GM21825 (cell line): ENCODE measurements around the gene CRIP3.
"Not testable (repeated sequence)": the region's sequence is repeated elsewhere in the genome, so short reads cannot be mapped to it uniquely, and the experiment has no call there.

ENCODE experiments used
- ATAC-seq: cut with Tn5 transposase; IDR thresholded peaks from one replicate; pipeline ENCODE4 v1.9.1; 2021; ENCODE audit warnings: mild to moderate bottlenecking, moderate library complexity; ENCODE audit not compliant: unreplicated experiment

CRIP3 gene, protein sequence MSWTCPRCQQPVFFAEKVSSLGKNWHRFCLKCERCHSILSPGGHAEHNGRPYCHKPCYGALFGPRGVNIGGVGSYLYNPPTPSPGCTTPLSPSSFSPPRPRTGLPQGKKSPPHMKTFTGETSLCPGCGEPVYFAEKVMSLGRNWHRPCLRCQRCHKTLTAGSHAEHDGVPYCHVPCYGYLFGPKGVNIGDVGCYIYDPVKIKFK

DNA sequence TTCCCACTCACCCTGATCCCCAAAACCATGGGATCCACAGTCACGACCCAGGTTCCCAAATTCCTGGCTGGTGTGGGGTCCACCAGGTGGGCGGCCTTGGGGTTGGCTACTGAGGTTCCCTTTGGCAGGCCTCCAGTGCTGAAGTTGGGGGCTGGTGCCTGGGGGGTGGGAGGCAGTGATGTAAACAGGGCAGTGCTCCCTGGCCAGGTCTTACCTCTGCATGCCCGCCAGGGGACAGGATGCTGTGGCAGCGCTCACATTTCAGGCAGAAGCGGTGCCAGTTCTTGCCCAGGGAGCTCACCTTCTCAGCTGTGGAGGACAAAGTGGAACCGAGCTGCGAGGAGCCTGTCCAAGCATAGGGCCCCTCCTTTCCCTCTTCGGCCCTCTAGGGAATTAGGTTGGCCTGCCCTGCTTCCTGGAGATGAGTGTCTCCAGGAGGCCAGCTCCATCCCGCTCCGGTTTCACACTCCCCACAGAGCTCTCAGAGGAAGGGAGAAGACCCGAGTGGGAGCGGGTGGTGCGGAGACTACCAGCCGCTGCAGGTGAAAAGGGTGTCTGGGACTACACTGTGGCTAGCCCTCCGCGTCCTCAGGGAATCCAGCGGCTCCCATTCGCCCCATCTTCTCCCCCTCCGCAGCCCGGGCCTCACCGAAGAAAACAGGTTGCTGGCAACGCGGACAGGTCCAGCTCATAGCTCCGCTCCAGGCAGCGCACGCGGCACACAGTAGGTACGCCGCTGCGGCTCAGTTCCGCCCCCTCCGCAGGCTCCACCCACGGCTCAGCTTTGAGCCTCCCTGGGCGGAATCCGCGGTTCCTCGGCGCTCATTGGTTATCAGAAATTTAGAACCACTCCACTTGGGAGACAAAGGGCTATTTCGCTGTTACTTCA, at the start of gene CRIP3:
TSS of gene CRIP3 (minus strand) at position 726 of the 889 bp plus-strand sequence. CDS start at position 692, 34 bp downstream.
- ATAC-seq: no peak

DNA sequence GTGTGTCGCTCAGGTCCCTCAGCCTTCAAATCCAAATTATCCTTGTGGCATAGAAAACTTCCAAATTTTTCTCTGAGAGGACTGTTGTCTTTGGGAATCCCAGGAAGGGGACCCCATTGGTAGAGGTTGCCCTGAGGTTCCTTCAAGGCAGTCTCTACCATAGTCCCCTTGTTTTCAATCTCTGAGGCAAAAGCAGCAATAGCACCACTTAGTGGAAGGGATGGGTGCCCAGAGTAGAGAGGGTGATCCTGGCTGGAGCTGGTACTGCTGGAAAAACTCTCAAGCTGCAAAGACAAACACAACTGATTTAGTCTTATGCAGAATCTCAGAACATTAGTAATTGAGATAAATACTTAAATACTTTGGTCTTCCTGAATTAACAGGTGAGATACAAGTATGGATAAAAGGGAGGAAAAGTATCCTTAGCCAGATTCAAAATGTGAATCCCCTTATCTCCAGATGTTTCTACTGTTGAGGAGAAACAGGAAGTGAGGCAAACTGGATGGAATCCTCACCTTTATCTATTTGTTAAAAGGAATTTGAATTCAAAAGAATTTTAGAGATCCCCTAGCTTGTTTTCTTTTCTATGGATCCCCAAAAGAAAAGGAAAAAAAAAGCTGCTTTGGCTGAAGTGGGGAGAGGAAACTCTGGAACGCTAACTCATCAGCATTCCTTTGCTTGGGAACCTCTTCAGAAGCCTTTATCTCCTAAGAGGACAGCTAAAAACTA, 47.4 kb upstream of the CRIP3 start:
- ATAC-seq: no peak

DNA sequence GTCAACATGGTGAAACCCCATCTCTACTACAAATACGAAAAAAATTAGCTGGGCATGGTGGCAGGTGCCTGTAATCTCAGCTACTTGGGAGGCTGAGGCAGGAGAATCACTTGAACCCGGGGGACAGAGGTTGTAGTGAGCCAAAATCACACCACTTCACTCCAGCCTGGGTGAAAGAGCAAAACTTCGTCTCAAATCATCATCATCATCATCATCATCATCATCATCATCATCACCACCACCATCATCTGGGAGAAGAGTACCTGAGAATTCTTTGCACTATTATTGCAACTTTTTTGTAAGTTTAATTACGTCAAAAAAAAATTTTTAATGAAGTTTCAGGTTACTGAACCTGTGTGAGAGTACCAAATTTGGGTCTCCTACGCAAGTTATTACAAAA, 43.3 kb upstream of the CRIP3 start:
- ATAC-seq: not testable (repeated sequence)

DNA sequence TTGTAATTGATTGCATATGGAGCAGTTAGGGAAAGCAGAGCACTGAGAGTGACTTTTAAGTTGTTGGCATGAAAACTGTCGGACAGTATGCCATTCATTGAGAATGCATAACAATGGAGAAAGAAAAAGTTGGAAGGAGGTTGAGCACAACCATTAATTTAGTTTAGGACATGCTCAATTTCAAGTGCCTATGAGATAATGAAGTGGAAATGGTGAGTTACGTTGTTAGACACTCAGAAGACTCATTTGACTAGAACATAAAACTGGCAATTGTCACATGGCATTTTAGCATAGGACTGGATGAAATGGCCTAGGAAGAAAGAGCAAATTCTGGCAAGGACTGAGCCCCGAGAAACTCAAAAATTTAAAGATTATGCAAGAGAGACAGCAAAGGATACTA, 38.8 kb upstream of the CRIP3 start:
- ATAC-seq: no peak

DNA sequence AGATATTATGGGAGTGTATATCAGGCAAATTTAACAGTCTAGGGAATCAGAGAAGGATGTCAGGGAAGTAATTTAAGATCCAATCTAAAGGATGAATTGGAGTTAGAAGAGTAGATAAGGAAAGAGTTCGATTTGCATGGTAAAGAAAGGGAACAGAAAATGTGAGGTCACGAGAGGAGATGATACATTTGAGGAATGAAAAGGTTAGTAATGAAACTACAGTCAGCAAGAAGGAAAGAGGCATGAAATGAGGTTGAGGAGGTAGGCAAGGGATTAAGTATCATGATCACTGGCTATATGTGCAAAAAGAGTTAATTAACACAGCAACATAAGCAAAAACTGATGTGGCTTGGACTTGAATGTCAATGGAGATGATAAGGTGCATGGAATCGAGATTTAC, 38.4 kb upstream of the CRIP3 start:
- ATAC-seq: no peak

DNA sequence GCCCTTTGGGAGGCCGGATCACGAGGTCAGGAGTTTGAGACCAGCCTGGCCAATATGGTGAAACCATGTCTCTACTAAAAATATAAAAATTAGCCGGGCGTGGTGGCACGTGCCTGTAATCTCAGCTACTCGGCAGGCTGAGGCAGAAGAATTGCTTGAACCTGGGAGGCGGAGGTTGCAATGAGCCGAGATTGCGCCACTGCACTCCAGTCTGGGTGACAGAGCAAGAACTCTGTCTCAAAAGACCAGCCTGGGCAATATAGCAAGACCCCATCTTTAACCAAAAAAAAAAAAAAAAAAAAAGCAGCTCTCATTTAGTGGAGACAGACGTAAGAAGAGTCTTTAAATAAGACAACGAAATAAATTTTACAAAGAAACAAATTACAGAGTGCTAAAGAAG, 37.6 kb upstream of the CRIP3 start:
- not testable (repeated sequence) for ATAC-seq

DNA sequence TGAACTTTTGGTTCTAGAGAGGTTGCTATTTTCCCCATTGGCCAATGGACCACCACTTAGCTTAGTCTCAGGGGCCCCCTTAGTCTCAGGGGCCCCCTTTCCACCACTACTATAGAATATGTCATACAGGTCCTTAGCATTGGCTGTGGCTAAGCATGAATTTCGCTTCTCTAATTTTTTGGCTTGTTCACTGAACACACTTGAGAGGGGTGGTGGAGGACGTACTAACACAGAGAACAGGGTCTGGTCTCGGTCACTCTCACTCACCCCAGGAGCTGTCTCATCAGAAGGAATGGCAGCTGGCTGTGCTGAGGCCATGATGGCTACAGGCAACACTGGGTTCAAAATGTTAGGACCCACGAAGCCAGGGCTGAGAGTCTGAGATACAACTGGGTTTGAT, 30.5 kb upstream of the CRIP3 start:
- peak; percentile 61 for ATAC-seq

DNA sequence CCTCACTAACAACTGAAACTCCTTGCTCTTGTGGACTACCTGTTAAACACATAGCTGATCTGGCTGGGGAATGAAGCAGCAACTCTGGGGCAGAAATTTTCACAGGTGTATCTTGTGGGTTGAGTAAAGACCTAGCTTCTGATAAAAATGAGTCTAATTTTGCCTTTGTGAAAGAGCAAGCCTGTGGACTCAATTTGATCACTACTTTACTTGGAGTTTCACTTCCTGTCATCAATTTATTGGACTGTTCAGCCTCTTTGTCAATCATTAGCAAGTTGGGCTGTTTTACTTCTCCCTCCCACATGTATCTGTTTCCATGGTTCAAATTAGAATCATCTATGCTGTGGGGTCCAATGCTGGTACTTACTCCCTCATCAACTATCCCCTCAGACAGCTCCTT, 29.6 kb upstream of the CRIP3 start:
- peak; percentile 44 for ATAC-seq

DNA sequence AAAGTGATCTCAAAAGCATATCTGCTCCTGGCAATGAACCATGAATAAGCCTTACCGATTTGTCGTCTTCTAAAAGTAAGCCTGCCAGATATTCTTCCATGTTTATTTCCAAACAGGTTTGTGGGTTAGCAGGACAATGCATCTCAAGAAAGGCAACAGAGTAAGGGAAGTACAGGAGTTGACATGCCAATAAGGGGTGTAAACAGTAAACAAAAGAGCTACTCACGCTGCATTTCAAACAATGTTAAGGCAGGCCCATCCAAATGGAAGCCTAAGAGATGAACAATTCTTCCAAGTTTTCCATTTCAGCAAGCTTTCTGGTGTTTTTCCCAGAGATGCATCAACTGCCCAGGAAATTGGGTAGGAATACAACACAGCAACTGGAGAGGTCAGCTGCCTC, 27.8 kb upstream of the CRIP3 start:
- ATAC-seq: no peak

DNA sequence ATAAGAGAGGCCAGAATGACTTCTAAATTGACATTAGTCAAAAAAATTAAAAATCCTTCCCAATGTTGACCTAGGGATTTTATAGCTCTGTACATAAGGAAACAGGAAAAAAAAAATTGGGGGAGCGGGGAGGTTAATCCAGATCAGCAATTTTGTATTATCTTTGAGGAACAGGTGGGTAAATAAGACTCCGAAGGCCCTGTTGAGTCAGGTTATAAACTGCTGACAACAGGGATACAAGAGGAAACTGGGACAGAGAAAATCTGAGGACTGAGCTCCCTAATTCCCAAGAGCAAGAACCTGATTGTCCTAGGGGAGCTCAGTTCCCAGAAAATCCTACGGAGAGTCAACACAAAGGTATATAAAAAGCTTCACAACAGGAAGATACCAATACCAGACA, 26.8 kb upstream of the CRIP3 start:
- no peak for ATAC-seq

DNA sequence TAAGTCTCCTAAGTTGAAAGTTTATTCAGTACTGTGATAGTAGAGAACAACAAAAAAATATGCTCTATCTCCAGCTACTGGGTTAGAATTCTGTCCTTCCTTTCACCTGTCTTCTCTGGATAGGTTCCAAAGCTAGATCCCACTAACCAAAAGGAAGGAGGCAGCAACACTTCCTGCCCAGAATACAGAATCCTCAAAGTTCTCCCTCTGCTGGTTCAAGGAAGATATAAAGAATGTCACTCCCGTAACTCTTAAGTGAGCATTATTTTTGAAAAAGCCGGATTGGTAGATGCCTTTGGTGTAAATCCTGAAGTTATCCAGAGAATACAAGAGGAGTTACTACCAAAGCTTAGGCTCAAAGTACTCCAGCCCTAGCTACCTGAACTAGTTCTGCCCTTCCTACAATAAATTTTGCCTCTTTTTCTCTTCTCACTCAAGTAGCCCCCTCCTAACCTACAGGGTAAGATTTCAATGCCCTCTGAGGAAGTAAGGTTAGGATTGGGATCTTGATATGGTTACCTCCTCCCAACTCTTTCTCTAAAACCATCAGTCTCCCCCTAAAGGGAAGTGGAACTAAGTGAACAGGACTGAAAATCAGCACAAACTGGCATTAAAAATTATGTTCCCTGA, 26.0 kb upstream of the CRIP3 start:
- ATAC-seq: no peak

DNA sequence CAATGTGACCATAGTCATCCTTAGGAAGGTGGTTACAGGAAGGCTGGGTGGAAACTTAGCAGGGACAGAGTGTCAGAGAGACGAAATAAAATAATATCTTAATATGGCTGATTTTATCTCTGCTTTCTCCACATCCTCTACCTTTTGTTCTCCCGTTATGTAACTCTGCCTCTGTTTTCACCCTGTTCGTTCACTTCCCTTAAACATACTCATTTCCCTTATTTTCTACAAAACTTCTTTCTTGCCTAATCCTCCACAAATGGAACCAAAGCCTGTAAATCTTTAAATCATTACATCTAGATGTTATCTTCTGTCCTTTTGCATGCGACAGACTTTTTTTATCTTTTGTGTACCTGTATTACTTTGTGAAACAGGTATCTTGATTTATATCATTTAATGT, 23.3 kb upstream of the CRIP3 start:
- ATAC-seq: no peak

DNA sequence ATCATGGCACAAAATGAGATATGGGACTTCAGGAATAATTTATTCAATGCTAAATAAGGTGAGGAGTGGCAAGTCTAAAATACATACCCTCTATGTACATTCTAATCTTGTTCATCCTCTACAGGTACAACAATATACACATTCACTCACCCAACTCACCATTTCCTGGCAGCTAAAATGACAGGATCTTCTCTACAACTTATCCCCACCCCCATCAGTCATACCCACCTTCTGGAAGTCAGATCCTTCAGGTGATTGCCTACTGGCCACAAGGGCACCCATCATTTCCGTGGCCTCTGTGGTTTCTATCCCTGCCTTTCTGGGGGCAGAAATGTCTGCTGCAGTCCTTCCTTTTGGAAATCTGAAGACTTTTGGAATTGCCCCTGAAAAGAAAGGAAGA, 22.8 kb upstream of the CRIP3 start:
- ATAC-seq: no peak

DNA sequence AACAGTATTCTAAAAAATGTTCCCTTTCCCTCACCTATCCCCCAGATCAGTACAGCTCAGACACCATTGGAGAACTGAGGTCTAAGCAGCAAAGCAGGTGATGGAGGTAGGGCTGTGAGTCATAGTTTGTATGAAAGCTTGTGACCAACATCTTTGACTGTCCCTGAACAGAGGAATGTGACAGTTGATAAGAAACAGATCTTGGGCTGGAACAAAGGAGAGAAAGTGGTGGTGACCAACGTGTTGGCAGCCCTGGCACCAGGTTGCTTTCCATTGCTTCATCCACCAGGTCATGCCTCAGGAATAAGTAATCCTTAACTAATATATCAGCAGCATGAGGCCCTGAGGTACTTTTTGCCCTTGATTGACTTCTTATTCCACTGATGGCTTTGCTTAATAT, 19.9 kb upstream of the CRIP3 start:
- no peak for ATAC-seq

DNA sequence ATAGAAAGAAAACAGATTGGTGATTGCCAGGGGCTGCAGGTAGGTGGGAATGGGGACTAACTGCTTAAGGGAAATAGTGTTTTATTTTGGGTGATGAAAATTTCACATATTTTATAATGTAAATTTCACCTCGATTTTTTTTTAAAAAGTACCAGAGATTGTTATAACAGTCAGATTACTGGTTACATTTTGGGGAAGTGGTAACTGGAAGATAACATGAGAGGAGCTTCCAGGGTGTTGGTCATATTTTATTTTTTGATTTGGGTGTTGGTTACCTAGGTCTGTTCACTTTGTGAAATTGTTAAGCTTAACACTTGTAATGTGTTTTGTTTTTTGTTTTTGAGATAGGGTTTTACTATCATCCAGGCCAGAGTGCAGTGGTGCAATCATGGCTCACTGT, 17.2 kb upstream of the CRIP3 start:
- ATAC-seq: no peak

DNA sequence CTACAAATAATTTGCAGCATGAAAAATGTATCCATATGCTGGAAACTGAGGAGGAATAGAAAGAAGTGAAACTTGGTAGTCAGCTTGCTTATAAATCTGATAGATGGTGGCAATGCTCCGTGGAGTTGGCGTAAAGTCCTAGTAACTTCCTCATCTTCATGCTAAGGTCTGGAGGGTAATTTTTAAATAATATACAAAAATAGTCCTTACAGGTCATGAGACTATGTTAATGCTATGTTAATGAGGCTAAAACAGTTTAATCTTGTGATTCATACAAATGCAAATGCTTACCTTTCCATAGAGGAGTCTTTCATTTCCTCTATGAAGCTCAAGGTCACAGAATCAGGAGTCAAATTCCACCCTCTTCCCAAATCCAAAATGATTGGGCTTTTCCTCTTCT, 9.4 kb upstream of the CRIP3 start:
- ATAC-seq: no peak

DNA sequence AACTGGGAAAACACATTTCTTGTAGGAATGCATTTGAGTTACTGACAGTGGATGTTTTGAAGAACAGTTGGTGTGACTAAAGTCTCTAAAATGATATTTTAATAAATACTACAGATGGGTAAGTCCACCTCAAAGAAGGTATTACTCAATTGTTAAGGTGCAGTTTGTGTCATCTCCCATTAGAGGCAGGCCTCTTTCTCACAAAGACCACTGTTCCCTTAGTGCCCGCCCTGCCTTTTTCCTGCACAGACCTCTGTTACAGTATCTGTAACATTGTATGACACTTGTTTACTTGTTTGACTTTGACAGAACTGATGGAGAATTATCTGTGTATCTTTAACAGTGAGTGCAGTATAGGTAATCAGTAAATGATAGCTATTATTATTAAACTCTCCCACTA, 5.2 kb upstream of the CRIP3 start:
- no peak for ATAC-seq

DNA sequence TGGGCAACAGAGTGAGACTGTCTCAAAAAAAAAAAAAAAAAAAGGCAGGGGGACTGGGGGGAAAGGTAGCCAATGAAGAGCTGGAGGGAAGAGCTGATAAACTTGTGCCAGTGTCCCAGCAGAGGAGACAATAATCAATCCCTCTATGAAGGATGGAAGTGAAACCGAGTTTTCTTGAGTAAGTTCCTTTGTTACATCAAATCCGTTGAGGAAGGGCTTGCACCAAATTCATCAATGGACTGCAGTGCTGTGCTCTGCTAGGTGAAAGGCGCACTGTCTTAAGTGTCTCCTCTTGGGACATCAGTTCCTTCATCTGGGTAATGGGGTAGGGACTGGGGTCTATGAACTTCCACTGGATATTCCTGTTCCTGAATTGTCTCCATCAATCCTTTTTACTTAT, 3.0 kb upstream of the CRIP3 start:
- ATAC-seq: no peak

DNA sequence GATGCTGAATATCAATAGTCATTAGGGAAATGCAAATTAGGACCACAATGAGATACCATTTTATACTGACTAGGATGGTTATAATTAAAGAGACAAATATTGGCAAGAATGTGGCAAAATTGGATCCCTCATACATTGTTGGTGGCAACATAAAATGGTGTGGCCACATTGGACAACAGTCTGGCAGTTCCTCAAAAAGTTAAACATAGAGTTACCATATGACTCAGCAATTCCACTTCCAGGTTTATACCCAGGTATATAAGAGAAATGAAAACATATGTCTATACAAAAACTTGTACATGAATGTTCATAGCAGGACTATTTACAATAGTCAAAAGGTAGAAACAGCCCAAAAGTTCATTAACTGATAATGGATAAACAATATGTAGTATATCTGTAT, 2.0 kb upstream of the CRIP3 start:
- no peak for ATAC-seq

DNA sequence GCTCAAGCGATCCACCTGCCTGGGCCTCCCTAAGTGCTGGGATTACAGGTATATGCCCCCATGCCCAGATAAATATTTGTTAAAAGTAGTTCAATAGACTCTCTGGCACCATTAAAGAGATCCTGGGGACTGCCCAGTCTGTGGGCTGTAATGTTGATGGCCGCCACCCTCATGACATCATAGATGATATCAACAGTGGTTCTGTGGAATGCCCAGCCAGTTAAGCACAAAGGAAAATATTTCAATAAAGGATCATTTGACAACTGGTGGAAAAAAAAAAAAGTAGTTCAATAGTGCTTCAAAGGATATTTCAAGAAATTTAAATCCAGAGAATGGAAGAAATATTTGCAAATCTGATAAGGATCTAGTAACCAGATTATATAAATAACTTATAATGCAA, 1.5 kb upstream of the CRIP3 start:
- ATAC-seq: no peak

DNA sequence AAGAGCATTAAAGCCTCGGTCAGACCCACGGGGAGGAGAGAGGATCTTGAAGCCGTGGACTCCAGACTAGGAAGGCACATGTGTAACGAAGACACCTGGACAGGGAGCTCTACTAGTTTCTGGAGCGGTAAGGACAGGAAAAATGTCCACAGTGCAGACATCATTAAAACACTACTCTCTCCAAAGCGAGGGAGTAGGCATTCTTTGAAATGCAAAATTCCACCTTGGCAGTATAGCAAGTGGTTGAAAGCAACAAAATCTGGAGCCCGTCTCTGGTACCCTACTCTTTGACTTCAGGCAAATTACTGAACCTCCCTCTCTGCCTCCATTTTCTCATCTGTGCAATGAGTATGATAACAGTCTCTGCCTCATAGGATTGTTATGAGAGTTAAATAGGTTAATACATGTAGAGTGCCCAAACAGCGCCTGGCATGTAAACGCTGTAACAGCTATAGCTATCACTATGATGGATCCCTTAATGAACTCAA, 408 bp upstream of the CRIP3 start:
- no peak for ATAC-seq
